GM21619 (cell line): ENCODE data around the gene IPPK.

Source experiments
- ATAC-seq: cut with Tn5 transposase; IDR thresholded peaks from one replicate; pipeline ENCODE4 v1.9.1; 2021; ENCODE audit not compliant: unreplicated experiment

The IPPK gene

DNA sequence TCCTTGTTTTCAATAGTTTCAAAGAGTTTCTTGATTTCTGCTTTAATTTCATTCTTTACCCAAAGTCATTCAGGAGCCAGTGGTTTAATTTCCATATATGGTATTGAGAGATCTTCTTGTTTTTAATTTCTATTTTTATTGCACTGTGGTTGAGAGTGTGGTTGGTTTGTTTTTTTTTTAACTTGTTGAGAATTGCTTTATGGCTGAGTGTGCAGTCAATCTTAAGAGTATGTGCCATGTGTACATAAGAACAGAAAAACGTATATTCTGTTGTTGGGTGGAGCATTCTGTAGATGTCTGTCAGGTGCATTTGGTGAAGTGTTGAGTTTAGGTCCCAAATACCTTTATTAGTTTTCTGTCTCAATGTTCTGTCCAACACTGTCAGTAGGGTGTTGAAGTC, 26.7 kb upstream of the IPPK start:
- ATAC-seq, result no peak

DNA sequence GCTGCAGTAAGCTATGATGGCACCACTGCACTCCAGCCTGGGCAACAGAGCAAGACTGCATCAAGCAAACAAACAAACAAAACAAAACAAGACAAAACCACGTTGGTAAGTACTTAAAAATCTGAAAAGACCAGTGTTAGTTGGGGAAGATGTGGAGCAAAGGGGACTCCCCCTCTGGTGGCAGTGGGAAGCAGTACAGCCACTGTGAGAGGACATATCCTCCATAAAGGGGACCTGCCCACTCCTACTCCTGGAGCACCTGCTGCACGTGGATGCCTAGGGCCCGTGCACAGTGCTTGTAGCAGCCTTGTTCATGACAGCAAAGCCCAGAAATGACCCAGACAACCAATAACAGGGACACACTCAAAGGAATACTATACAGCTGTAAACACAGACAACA, 17.0 kb upstream of the IPPK start:
- no peak for ATAC-seq

GRCh38 chr9:92685022-92685421, 15.1 kb upstream of the IPPK start:
- no peak for ATAC-seq

DNA sequence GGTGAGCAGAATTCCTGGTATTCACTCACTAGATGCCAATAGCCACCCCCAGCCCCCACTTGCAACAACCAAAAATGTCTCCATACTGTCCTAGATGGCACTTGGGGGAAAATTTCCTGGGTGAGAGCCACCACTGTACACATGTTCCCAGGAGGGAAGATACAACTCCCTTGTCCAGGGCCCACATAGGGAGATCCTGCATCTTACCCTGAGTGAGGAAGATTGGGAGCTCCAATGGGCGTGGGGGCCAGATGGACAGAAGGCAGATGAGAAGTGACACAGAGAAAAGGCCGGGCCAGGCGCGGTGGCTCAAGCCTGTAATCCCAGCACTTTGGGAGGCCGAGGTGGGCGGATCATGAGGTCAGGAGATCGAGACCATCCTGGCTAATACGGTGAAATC, 12.3 kb upstream of the IPPK start:
- no peak for ATAC-seq

DNA sequence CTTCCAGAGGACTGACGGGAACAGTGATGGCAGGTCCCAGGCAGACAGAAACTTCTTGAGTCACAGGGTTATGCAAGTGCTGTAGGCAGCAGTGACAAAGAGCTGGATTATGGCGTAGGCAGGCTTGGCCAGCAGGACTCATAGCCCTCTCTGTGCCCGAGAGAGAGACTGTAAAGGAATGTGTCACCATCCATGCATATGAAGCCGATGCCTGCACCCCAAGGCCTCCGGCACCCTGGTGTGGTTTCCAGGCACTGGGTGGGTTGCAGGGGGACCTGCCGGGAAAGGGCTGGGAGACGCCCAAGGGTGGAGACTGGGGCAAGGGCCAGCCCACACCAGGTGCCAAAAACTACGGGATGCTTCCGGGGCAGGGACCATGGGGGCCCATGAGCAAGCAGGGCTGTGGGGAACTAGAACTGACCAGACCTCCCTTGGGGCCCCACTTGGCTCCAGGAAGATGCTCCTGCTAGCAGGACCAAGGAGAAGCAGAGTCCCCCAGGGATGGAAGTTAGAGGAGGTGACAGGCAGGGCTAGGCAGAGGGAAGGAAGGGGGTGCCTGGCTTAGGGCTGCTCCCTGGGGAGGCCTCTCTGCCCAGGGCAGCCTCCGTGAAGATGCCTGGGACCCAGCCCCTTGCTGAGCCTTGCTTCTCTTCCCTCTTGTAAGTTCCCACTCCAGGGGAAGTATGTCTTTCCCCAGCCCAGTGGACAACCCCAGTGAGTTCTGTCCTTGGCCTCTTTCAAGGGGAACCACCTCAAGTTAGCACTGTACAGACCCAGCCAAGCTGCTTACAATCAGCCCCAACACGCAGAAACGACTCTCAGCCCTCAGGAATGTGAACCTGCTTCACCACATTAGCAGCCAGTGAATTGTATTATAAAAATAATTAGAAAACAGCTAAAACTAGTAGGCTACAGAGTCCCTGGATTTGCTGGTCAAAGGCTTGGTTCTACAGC, 10.5 kb upstream of the IPPK start:
- no peak for ATAC-seq

DNA sequence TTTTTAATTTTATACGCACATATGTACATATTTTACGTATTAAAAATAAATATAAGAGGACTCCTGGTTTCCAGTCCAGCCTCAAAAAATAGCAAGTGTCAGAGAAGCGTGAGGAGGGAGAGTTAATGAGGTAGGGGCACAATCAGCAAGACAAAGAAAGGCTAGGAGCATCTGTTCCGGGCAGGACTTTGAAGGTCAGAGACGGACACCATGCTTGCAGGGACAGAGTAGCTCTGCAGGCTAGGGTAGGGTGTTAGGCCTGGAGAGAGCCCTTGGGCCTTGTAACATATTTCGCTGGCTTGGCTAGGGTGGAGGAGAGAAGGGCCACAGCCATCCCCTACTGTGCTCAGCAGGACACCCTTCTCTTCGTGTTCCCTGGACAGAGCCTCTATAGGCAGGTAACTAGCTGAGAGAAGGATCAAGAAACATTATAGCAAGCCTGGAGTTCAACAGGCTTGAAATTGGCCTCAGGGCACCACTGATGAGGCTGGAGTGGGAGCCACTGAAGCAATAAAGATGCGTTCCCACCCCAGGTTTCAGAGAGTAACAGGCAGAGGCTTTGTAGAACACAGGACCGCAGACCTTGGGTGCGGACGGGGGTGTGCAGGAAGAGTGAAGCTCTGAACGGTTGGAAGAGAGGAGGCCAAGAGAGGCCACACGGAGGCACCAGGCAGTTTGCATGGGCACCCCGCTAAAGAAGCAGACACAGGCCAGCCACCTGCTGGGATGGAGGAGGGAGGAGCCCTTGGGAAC, 9.7 kb upstream of the IPPK start:
- no peak for ATAC-seq

DNA sequence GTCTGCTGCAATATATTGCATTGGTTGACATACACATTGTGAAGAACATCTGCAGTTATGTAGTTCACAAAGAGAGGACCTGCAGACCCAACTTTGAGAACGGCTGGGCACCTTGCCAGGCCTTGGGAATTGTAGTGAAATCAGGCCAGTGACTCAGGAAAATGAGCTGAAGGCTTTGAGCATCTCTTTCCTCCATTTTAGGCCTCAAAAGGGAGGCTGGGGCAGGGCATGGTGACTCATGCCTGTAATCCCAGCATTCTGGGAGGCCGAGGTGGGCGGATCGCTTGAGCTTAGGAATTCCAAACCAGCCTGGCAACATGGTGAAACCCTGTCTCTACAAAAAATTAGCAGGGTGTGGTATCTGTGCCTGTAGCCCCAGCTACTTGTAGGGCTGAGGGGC, 1.4 kb upstream of the IPPK start:
- no peak for ATAC-seq

GRCh38 chr9:92669527-92669889, 423 bp downstream of the IPPK start:
- ATAC-seq, result peak; percentile 11

- no peak for ATAC-seq
Observed at GRCh38 chr9:92668746-92669526, 995 bp downstream of the IPPK start.

DNA sequence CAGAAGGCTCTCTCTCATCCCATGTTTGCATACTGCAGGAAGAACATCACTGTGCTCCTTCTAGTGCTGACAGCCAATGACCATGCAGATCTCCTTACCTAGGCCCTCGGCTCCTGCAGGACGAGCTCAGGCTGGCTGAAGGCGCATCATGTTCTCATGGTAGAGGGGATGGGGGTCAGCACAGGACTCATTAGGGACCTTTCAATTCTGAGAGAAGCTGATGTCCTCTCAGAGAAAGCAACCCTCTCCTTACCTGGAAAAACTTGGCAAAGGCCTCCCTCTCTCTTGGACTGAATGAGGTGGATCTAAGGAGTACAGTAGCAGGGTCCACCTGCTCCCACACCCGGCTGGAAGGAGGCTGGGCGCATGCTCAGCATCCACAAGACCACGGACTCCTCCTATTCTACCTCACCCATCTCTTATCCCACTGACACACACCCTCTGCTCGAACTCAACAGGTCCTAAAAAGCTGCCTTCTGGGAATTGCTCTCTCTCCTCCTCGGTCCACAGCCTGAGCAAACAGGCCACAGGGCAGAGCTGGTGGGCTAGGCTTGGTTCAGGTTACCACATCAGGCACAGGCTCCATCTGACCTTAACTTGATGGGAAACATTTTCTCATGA, 2.9 kb downstream of the IPPK start:
- no peak for ATAC-seq

DNA sequence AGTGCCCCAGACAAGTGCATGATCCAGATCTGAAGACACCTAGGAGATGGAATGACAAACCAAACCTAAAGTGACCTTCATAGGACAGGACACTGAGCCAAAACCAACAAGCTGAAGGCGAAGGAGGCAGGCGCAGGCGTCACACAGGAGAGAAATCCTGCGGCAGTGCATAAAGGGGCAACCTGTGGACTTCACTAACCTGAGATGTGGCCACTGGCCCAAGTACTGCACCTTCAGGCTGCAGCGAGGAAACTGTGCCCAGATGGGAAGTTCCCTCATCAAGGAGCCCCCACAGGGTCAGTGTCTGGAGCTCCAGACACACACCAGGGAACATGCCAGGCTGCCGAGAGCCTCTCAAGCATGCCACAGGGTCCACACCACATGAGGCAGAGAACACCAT, 3.7 kb downstream of the IPPK start:
- no peak for ATAC-seq

- no peak for ATAC-seq
Observed at GRCh38 chr9:92665836-92666235, 4.1 kb downstream of the IPPK start.

DNA sequence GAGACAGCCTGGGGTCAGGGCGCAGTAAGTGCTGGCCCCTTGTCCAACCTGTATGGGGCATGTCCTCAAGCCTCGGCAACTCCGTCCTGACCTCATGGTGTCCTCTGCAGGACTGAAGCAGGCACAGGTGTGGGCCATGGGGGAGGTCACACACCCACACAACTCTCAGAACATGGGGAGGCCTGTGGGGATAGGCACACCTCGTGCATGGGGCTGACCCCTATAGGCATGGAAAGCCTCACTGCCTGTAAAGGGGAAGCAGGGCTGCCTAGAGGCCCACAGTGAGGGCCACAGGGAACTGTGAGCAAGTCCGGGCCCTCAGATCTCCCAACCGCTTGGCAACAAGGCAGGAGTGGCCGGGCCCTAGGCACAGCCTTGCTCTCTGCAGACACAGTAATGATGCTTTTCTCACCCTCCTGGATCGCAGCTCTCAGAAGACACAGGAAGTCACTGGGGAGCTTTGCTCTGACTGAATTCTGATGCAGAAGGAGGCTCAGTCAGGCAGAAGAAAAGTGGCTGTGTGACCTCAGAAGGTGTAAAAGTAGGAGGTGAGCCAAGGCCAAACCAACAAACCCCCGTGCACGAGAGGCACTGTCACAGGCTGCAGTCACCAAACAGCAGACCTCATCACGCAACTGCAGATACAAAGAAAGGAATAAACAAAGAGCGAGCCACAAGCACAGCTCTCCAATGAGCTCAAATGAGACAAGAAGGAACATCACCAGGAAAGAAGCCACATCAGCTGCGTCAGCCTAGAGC, 5.4 kb downstream of the IPPK start:
- ATAC-seq, result peak; percentile 37

GRCh38 chr9:92663951-92664350, 6.0 kb downstream of the IPPK start:
- ATAC-seq, result no peak

- ATAC-seq, result no peak
Observed at GRCh38 chr9:92663126-92663525, 6.8 kb downstream of the IPPK start.

GRCh38 chr9:92661743-92662142, 8.2 kb downstream of the IPPK start:
- no peak for ATAC-seq

DNA sequence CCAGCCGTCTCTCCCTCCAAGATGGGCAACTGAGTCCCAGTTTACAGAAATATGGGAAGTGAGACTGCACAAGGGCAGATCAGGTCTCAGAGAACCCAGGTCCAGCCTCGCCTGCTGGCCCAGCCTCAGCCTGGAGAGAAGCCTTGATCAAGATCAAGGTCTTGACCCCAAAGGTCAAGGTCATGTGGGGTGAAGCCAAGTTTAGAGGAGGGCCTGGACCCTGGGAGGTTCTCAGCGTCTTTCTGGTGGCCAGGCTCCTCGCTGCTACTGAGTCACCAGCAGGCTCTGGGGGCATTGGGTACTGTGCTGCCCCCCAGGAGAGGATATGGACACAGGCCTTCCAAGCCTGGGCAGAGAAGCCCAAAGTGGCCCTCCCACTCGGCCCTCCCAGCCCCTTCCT, 8.8 kb downstream of the IPPK start:
- ATAC-seq, result no peak

GRCh38 chr9:92660266-92660665, 9.7 kb downstream of the IPPK start:
- no peak for ATAC-seq

GRCh38 chr9:92659601-92660000, 10.3 kb downstream of the IPPK start:
- no peak for ATAC-seq

DNA sequence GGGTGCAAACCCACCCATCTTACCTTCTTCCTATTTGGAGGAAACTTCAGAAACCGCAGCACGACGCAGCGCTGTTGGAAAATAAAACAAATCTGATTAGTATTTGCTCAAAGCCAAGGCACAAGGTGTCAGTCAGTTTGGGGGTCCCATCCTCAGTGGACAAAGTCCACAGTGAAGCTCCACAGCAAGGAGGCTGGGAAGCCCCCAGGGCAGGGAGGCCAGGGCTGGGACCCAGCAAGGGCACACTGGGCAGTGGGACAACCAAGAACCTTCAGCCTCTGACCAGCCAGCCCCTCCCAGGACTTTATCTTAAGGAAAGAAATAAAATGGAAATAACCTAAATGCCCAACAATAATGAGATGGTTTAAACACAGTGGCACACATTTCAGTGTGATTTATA, 11.3 kb downstream of the IPPK start:
- no peak for ATAC-seq
